Hepatocyte (in vitro differentiated cells): ENCODE measurements around the gene MID1. TPM values are rescaled to one million over a fixed set of nuclear protein-coding genes. Genes with fewer than 3 reads are reported as not detected.
A peak's percentile ranks its signal among the peaks of the same experiment; 100 is the strongest.

Source experiments
- DNase-seq: peaks from one replicate; pipeline ENCODE4 v3.0.0-alpha.2; 2016; ENCODE audit warnings: low spot score
- H2AFZ ChIP-seq: fragments of 200-600 bp; sonication (generic); 2 replicates; pipeline ENCODE4 v1.6.0; 2016; ENCODE audit warnings: antibody characterized with exemption, mild to moderate bottlenecking
- H3K27ac ChIP-seq: fragments of 200-600 bp; sonication (generic); 2 replicates; pipeline ENCODE4 v1.5.1; 2016; ENCODE audit warnings: mild to moderate bottlenecking
- H3K27me3 ChIP-seq: fragments of 200-600 bp; sonication (generic); 2 replicates; pipeline ENCODE4 v1.6.1; 2016
- H3K36me3 ChIP-seq: fragments of 200-600 bp; sonication (generic); replicated peaks from 2 replicates; pipeline ENCODE4 v1.5.1; 2016; ENCODE audit warnings: low read depth; ENCODE audit not compliant: insufficient read depth
- H3K4me1 ChIP-seq: fragments of 200-600 bp; sonication (generic); 2 replicates; pipeline ENCODE4 v1.5.1; 2016; ENCODE audit warnings: mild to moderate bottlenecking, moderate library complexity; ENCODE audit not compliant: insufficient read depth
- H3K4me2 ChIP-seq: fragments of 200-600 bp; sonication (generic); 2 replicates; pipeline ENCODE4 v1.6.0; 2016
- H3K4me3 ChIP-seq: fragments of 200-600 bp; sonication (generic); 2 replicates; pipeline ENCODE4 v1.5.1; 2016; ENCODE audit warnings: mild to moderate bottlenecking
- H3K79me2 ChIP-seq: fragments of 200-600 bp; sonication (generic); 2 replicates; pipeline ENCODE4 v1.6.0; 2017; ENCODE audit warnings: mild to moderate bottlenecking
- H3K9me2 ChIP-seq: fragments of 200-600 bp; sonication (generic); replicated peaks from 2 replicates; pipeline ENCODE4 v1.6.0; 2017; ENCODE audit warnings: mild to moderate bottlenecking; ENCODE audit not compliant: insufficient read depth
- H3K9me3 ChIP-seq: fragments of 200-600 bp; sonication (generic); 2 replicates; pipeline ENCODE4 v1.5.1; 2016; ENCODE audit warnings: low read depth, mild to moderate bottlenecking
- H4K20me1 ChIP-seq: fragments of 200-600 bp; sonication (generic); 2 replicates; pipeline ENCODE4 v1.6.0; 2016; ENCODE audit warnings: mild to moderate bottlenecking; ENCODE audit not compliant: insufficient read depth, poor library complexity, severe bottlenecking
- CTCF ChIP-seq: fragments of 200-600 bp; sonication (generic); IDR thresholded peaks from 2 replicates; pipeline ENCODE4 v1.5.1; 2016; ENCODE audit warnings: antibody characterized with exemption, mild to moderate bottlenecking; ENCODE audit not compliant: poor library complexity
- EZH2 ChIP-seq: fragments of 200-600 bp; sonication (generic); IDR thresholded peaks from 2 replicates; pipeline ENCODE4 v1.6.1; 2016; ENCODE audit warnings: antibody characterized with exemption, mild to moderate bottlenecking, borderline replicate concordance
- EZH2phosphoT487 ChIP-seq: fragments of 200-600 bp; sonication (generic); IDR thresholded peaks from one replicate; pipeline ENCODE4 v1.6.1; 2018; ENCODE audit warnings: antibody characterized with exemption, mild to moderate bottlenecking, low read depth, moderate library complexity; ENCODE audit not compliant: unreplicated experiment, severe bottlenecking
- WGBS: methylation state at CpG from one replicate; pipeline ENCODE4 v1.1.6; 2016; ENCODE audit warnings: low lambda C conversion rate; ENCODE audit errors: missing lambda C conversion rate; 5-methylcytosine and 5-hydroxymethylcytosine counted together
- polyA plus RNA-seq: library from polyadenylated mRNA; unstranded; fragments of >200 nt; fragmentation: Nextera tagmentation; extraction: Ambion mirVana; gene quantifications from 2 replicates; pipeline ENCODE4 v1.2.1, GENCODE V29; 2016
- total RNA-seq: library from RNA; depleted of rRNA; stranded (reverse); fragments of >200 nt; gene quantifications from 2 replicates; pipeline ENCODE4 v1.2.3, GENCODE V29; 2014

The MID1 gene
- total and polyA plus RNA-seq, 2 experiments from 2014 or later: 21.1 to 21.3 TPM

GRCh38 chrX:10615931-10616774 is 4.2 kb downstream of the MID1 start:
- no peak overlapping the region for H3K4me3 ChIP-seq
- peak overlapping the region; percentile 11 for H3K27ac ChIP-seq
- H3K79me2 ChIP-seq: peaks cover 49% of the 10 kb centered on the region
- peaks cover 16% of the 10 kb centered on the region for H3K4me1 ChIP-seq
- peak overlapping the region; percentile 83 for H3K4me2 ChIP-seq
- peak; percentile 63 for TF ChIP-seq CTCF
- TF ChIP-seq EZH2: no peak
- no peak for TF ChIP-seq EZH2phosphoT487
- no peaks in the 10 kb centered on the region for H3K27me3 ChIP-seq
- no peaks in the 10 kb centered on the region for H3K9me3 ChIP-seq
- peak overlapping the region; percentile 17 for H2AFZ ChIP-seq
- no peaks in the 10 kb centered on the region for H3K36me3 ChIP-seq
- H3K9me2 ChIP-seq: no peaks in the 10 kb centered on the region
- DNase-seq: peak; percentile 61
- H4K20me1 ChIP-seq: peaks cover 3% of the 10 kb centered on the region
- WGBS: 47% methylated on average over 14 of the region's 14 CpGs

GRCh38 chrX:10612215-10612614 is 8.2 kb downstream of the MID1 start:
- no peaks in the 10 kb centered on the region for H3K9me3 ChIP-seq
- DNase-seq: no peak
- H2AFZ ChIP-seq: no peak overlapping the region
- H3K4me2 ChIP-seq: peak overlapping the region; percentile 1
- H3K36me3 ChIP-seq: no peaks in the 10 kb centered on the region
- H4K20me1 ChIP-seq: no peaks in the 10 kb centered on the region
- TF ChIP-seq EZH2: no peak
- H3K4me1 ChIP-seq: peaks cover 11% of the 10 kb centered on the region
- H3K27me3 ChIP-seq: no peaks in the 10 kb centered on the region
- peaks cover 52% of the 10 kb centered on the region for H3K79me2 ChIP-seq
- no peak overlapping the region for H3K4me3 ChIP-seq
- H3K27ac ChIP-seq: peak overlapping the region; percentile 1
- WGBS: 72% methylated on average over 4 of the region's 4 CpGs
- H3K9me2 ChIP-seq: no peaks in the 10 kb centered on the region

- no peak overlapping the region for H3K4me3 ChIP-seq
- peak overlapping the region; percentile 1 for H3K4me2 ChIP-seq
- peak overlapping the region; percentile 31 for H3K27ac ChIP-seq
- H3K4me1 ChIP-seq: peaks cover 10% of the 10 kb centered on the region
- H3K36me3 ChIP-seq: no peaks in the 10 kb centered on the region
- H2AFZ ChIP-seq: no peak overlapping the region
- H4K20me1 ChIP-seq: no peaks in the 10 kb centered on the region
- H3K9me3 ChIP-seq: no peaks in the 10 kb centered on the region
- peaks cover 53% of the 10 kb centered on the region for H3K79me2 ChIP-seq
- WGBS: 50% methylated on average over 4 of the region's 4 CpGs
- TF ChIP-seq EZH2phosphoT487 (no peak), CTCF (no peak), EZH2 (no peak)
- H3K27me3 ChIP-seq: no peaks in the 10 kb centered on the region
- no peaks in the 10 kb centered on the region for H3K9me2 ChIP-seq
- DNase-seq: no peak
These were observed 8.8 kb downstream of the MID1 start for GRCh38 chrX:10611441-10612090.

GRCh38 chrX:10608099-10608498 is 12.3 kb downstream of the MID1 start:
- Histone ChIP-seq H3K4me3 (no peak overlapping the region), H3K36me3 (no peaks in the 10 kb centered on the region), H3K79me2 (peaks cover 48% of the 10 kb centered on the region), H3K27ac (peak overlapping the region; percentile 21), H3K4me2 (no peak overlapping the region), H3K9me2 (no peaks in the 10 kb centered on the region), H2AFZ (no peak overlapping the region), H3K9me3 (no peaks in the 10 kb centered on the region), H4K20me1 (no peaks in the 10 kb centered on the region), H3K27me3 (no peaks in the 10 kb centered on the region), H3K4me1 (peaks cover 10% of the 10 kb centered on the region)
- no peak for TF ChIP-seq EZH2phosphoT487
- TF ChIP-seq EZH2: no peak
- no peak for TF ChIP-seq CTCF
- WGBS: 64% methylated on average over 3 of the region's 3 CpGs
- DNase-seq: no peak
